SK-N-SH (cell line): Measurements from ENCODE around the gene CNTN3.

Source experiments
- CHD2 ChIP-seq: fragments of 150-350 bp; IDR thresholded peaks from 2 replicates; pipeline ENCODE4 v1.6.1; 2018; ENCODE audit warnings: low read length; ENCODE audit not compliant: partially characterized antibody
- EZH2phosphoT487 ChIP-seq: fragments of 200-600 bp; sonication (generic); IDR thresholded peaks from 2 replicates; pipeline ENCODE4 v1.6.1; 2017; ENCODE audit warnings: low read depth, mixed run types, mild to moderate bottlenecking, antibody characterized with exemption, moderate library complexity, borderline replicate concordance
- GABPA ChIP-seq: IDR thresholded peaks from 2 replicates; pipeline ENCODE4 v1.4.0; 2012; ENCODE audit warnings: low read depth, mild to moderate bottlenecking
- JUND ChIP-seq: IDR thresholded peaks from 2 replicates; pipeline ENCODE4 v1.4.0; 2012
- RAD21 ChIP-seq: IDR thresholded peaks from 2 replicates; pipeline ENCODE4 v1.6.1; 2012; ENCODE audit warnings: mild to moderate bottlenecking, low read length
- RFX5 ChIP-seq: IDR thresholded peaks from 2 replicates; pipeline ENCODE4 v1.6.1; 2012; ENCODE audit warnings: mild to moderate bottlenecking, improper control_type of control experiment, low read length
- TAF1 ChIP-seq: IDR thresholded peaks from 2 replicates; pipeline ENCODE4 v1.6.1; 2012; ENCODE audit warnings: low read depth, mild to moderate bottlenecking, low read length, moderate library complexity, borderline replicate concordance
- YY1 ChIP-seq: IDR thresholded peaks from 2 replicates; pipeline ENCODE4 v1.4.0; 2012; ENCODE audit warnings: low read depth, mild to moderate bottlenecking
- TF ChIP-seq, protein P1 (sequence below): fragments of 200-600 bp; sonication (generic); IDR thresholded peaks from 2 replicates; pipeline ENCODE4 v1.6.1; 2017; ENCODE audit warnings: antibody characterized with exemption, mild to moderate bottlenecking, moderate library complexity

DNA sequence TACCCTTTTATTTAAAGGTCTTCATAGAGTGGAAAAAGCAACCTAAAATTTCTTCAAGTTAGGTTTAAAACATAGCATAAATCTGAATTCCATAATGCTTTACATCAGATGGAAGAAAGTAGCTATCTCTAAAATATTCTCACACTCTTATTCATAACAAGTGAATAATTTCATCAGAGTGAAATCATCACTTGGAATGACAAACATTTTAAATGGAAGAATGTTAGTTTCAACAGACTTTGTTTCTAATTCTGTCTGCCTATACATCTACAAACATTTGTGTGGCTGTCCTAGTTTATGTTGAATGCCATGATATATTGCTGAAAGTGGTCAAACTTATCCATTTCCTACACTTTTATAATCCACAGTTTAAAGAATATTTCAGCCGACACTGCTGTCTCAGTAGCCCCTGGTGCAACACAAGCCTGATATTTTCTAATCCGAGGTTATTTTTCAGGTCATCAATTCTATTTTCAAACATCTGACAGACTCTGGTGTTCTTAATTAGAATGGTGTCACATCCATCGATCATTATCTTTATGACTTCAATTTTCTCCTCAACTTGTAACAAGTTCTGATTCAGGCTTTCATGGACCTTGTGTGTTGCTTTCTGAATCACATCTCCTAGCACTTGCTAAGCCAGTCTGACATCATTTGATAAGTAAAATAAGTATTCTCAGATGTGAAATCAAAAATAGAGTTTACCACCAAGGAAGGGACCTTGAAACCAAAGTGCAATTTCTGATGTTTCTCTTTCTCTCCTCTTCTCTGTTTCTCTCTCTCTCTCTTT is 17.1 kb upstream of the CNTN3 start:
- TF ChIP-seq RAD21 (no peak), TAF1 (no peak), EZH2phosphoT487 (no peak), CHD2 (no peak), GABPA (no peak), JUND (no peak), YY1 (no peak), RFX5 (no peak)
- TF ChIP-seq, protein P1, sequence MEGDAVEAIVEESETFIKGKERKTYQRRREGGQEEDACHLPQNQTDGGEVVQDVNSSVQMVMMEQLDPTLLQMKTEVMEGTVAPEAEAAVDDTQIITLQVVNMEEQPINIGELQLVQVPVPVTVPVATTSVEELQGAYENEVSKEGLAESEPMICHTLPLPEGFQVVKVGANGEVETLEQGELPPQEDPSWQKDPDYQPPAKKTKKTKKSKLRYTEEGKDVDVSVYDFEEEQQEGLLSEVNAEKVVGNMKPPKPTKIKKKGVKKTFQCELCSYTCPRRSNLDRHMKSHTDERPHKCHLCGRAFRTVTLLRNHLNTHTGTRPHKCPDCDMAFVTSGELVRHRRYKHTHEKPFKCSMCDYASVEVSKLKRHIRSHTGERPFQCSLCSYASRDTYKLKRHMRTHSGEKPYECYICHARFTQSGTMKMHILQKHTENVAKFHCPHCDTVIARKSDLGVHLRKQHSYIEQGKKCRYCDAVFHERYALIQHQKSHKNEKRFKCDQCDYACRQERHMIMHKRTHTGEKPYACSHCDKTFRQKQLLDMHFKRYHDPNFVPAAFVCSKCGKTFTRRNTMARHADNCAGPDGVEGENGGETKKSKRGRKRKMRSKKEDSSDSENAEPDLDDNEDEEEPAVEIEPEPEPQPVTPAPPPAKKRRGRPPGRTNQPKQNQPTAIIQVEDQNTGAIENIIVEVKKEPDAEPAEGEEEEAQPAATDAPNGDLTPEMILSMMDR: no peak
